Muscle of back (tissue), 11 donors: ENCODE measurements around the gene ANKMY1. TPM values are rescaled to one million over a fixed set of nuclear protein-coding genes. Genes with fewer than 3 reads are reported as not detected.
"Not testable (repeated sequence)": the region's sequence is repeated elsewhere in the genome, so short reads cannot be mapped to it uniquely, and the experiment has no call there.

Experiments used
- DNase-seq, 3 donors: peaks; one replicate each; pipeline versions ENCODE4 v3.0.0 to v3.0.0-alpha.2; 2013
- polyA plus RNA-seq, 10 donors: library from polyadenylated mRNA; unstranded; fragments of 120-200 nt; gene quantifications; one replicate each; pipeline ENCODE4 v1.2.1, GENCODE V29; 2013; ENCODE audit not compliant: insufficient read length in 10 of 10

ANKMY1 gene
- polyA plus RNA-seq, 10 donors: 6.1 to 9.6 (median 7.5) TPM

- no peak for DNase-seq
These were observed 12.3 kb upstream of the ANKMY1 start for GRCh38 chr2:240569998-240570530.

GRCh38 chr2:240569523-240569997, 11.8 kb upstream of the ANKMY1 start:
- DNase-seq: no peak

GRCh38 chr2:240568678-240569522, 11.1 kb upstream of the ANKMY1 start:
- DNase-seq: peak; percentile 56 to 87 (median 86)

GRCh38 chr2:240567872-240568677, 10.3 kb upstream of the ANKMY1 start, which contains the start of gene RNPEPL1:
Gene RNPEPL1 (plus strand): TSS chr2:240568484. CDS start chr2:240568587, 103 bp downstream.
- DNase-seq: peak in 1 of 3 donors; percentile 66

DNA sequence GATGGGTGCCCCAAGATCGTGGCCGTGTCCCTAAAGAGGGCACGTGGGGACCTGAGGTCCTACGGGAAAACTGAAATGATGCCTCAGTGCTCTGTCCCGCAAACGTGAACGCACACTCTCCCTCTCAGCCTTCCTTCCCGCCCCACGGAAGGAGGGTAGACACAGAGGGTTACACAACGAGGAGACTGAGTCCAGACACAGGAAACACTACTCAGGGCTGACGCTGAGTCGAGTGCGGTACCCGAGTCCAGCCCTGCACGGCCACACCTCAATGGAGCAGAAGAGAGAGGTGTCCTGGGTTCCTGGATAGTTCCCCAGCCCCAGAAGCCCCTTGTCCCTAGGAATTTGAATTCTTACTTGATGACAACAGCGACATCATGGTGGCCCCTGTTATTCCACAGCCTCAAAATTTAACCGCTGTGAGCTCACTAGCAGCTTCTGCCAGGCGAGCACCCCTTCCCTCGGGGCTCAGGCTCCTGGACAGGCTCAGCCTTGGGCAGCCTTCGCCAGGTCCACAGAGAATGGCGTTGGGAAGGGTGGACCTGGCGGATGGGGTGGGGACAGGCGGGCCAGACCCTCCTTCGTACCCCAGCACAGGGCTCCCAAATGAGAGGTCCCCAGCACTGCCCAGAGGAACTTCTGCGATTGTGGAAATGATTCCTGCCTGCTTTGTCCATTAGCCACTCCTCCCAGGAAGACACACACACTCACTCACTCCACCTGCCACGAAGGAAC, 9.5 kb upstream of the ANKMY1 start:
- peak in 1 of 3 donors; percentile 35 for DNase-seq

DNA sequence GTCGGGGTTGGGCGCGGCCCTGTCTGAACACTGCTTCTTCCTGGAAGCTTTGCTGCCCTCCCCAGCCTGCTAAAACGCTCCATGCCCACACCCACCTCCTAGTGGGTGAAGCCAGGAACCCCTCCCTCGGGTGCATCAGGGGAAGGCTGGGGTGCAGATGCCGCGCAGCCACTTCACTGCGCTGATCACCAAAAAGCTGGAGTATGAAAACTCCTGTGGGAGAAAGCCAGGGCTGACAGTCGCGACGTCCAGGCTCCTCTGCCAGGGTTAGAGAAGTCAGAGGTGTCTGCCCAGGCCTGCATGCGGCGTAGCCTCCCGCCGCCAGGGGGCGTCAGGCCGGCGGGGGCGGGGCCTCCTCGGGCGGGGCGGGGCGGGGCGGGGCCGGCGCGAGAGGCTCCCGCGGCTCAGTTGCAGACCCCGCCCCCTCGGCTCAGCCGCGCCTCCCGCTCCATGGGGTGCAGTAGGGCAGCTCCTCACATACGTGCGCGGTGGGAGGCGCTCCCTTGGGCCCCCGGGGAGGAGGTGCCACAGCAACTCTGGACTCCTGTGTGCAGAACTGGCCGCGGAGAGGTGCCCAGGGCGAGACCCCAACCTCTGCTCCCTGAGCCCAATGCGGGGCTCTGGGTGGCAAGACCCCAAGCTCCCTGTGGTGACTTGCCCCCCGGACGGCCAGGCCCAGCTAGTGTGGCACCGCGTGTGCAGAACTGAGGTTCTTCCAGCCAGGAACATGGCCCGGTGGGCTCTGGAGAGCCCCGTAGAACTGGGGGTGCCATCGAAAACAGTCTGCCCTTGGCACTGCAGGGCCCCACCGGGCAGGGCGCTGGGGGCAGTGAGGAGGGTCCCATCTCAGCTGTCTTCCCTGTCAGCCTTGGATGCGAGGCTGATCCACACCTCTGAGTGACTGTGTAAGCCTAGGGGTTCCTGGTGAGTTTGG, 8.7 kb upstream of the ANKMY1 start:
- DNase-seq: peak; percentile 70 to 84 (median 80)

- DNase-seq: peak in 1 of 3 donors; percentile 57
These were observed 7.8 kb upstream of the ANKMY1 start for GRCh38 chr2:240565333-240566202.

- DNase-seq: no peak
These were observed 7.0 kb upstream of the ANKMY1 start for GRCh38 chr2:240564561-240565332.

DNA sequence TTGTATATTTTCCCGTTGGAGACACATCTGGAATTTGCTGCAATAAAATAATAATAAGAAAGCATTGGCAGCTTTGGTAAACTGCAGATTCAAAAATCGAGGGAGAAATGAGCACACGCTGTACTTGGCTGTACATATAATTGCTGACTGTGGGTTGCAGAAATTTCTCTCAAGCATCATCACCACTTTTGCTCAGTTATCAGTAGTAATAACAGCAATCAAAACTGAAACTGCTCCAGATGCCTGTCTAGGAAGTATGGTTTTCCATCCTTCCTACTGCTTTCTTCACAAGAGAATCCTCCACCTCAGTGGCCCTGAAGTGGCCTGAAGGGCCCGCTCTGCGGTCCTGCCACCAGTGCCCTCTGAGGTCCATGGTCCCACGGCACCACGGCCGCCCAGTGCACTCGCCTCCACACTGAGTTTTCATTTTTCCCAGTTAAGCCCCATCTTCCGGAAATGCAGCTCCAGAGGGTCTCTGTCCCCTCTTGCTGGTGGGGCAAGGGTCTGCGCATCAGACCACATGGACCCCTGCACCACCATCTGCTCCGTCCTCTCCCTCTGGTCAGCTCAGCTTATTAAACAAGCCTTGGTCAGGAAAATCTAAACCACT, 6.3 kb upstream of the ANKMY1 start:
- DNase-seq: no peak

DNA sequence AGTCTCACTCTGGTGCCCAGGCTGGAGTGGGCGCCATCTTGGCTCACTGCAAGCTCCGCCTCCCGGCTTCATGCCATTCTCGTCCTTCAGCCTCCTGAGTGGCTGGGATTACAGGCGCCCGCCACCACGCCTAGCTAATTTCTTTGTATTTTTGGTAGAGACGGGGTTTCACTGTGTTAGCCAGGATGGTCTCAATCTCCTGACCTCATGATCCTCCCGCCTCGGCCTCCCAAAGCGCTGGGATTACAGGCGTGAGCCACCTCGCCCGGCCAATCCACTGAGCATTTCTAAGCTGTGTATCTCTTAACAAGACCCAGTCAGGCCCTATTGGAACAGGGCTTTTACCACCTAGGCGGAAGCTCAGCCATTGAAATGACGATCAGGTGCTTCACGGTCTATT, 5.4 kb upstream of the ANKMY1 start:
- DNase-seq: not testable (repeated sequence)

- DNase-seq: no peak
These were observed 3.7 kb upstream of the ANKMY1 start for GRCh38 chr2:240561325-240561971.

- peak; percentile 98 to 99 (median 99) for DNase-seq
These were observed 2.9 kb upstream of the ANKMY1 start for GRCh38 chr2:240560480-240561324.

- DNase-seq: peak; percentile 78 to 94 (median 88)
These were observed 2.3 kb upstream of the ANKMY1 start, which contains the start of gene DUSP28 for GRCh38 chr2:240560084-240560479. Gene DUSP28 (plus strand): TSS chr2:240560357. CDS start chr2:240560685, 328 bp downstream.

GRCh38 chr2:240559286-240559685, 1.5 kb upstream of the ANKMY1 start:
- DNase-seq: no peak

- DNase-seq: no peak
These were observed 511 bp upstream of the ANKMY1 start for GRCh38 chr2:240558236-240558761.
